GM18873 (cell line): Measurements from ENCODE around the gene CTNNA3.

ENCODE experiments used
- ATAC-seq: cut with Tn5 transposase; IDR thresholded peaks from one replicate; pipeline ENCODE4 v1.9.1; 2021; ENCODE audit warnings: mild to moderate bottlenecking, moderate library complexity, moderate number of reproducible peaks; ENCODE audit not compliant: unreplicated experiment, low FRiP score

The CTNNA3 gene

GRCh38 chr10:66144016-66144415 lies 1552.0 kb downstream of the CTNNA3 start:
- no peak for ATAC-seq

- no peak for ATAC-seq
Measured at GRCh38 chr10:66102756-66103155, 1593.2 kb downstream of the CTNNA3 start.

- no peak for ATAC-seq
Measured at GRCh38 chr10:66098595-66099480, 1597.2 kb downstream of the CTNNA3 start.

- no peak for ATAC-seq
Measured at GRCh38 chr10:66095610-66096009, 1600.4 kb downstream of the CTNNA3 start.

GRCh38 chr10:66085906-66086305 lies 1610.1 kb downstream of the CTNNA3 start:
- ATAC-seq, result no peak

- no peak for ATAC-seq
Measured at GRCh38 chr10:66071907-66072306, 1624.1 kb downstream of the CTNNA3 start.

- ATAC-seq, result no peak
Measured at GRCh38 chr10:66058594-66058993, 1637.4 kb downstream of the CTNNA3 start.

GRCh38 chr10:66049335-66049734 lies 1646.7 kb downstream of the CTNNA3 start:
- no peak for ATAC-seq

GRCh38 chr10:66045859-66046258 lies 1650.1 kb downstream of the CTNNA3 start:
- no peak for ATAC-seq

GRCh38 chr10:66041771-66042170 lies 1654.2 kb downstream of the CTNNA3 start:
- ATAC-seq, result no peak

GRCh38 chr10:66038623-66039022 lies 1657.4 kb downstream of the CTNNA3 start:
- no peak for ATAC-seq

- no peak for ATAC-seq
Measured at GRCh38 chr10:66026321-66026720, 1669.7 kb downstream of the CTNNA3 start.

- no peak for ATAC-seq
Measured at GRCh38 chr10:66025186-66025585, 1670.8 kb downstream of the CTNNA3 start.

- ATAC-seq, result no peak
Measured at GRCh38 chr10:66021423-66021822, 1674.6 kb downstream of the CTNNA3 start.

GRCh38 chr10:66008221-66008620 lies 1687.8 kb downstream of the CTNNA3 start:
- ATAC-seq, result no peak

GRCh38 chr10:66006411-66006810 lies 1689.6 kb downstream of the CTNNA3 start:
- ATAC-seq, result no peak

- no peak for ATAC-seq
Measured at GRCh38 chr10:65993451-65993850, 1702.5 kb downstream of the CTNNA3 start.

- ATAC-seq, result no peak
Measured at GRCh38 chr10:65968871-65969270, 1727.1 kb downstream of the CTNNA3 start.

- ATAC-seq, result no peak
Measured at GRCh38 chr10:65968437-65968836, 1727.6 kb downstream of the CTNNA3 start.

- ATAC-seq, result no peak
Measured at GRCh38 chr10:65964205-65964604, 1731.8 kb downstream of the CTNNA3 start.

- no peak for ATAC-seq
Measured at GRCh38 chr10:65952086-65952485, 1743.9 kb downstream of the CTNNA3 start.

- no peak for ATAC-seq
Measured at GRCh38 chr10:65950075-65950474, 1745.9 kb downstream of the CTNNA3 start.
